Natural killer cell (primary cell): ENCODE data around the gene PRRT1B. TPM values are rescaled to one million over a fixed set of nuclear protein-coding genes. Genes with fewer than 3 reads are reported as not detected.

Experiments used
- ATAC-seq, 3 donors: fragments of 150-1000 bp in 2 of 3; fragments of 200-7000 bp in 1 of 3; cut with Tn5 transposase; 1 replicate in 1 of 3; 2 replicates in 2 of 3; pipeline ENCODE4 v1.10.0; 2021; ENCODE audit warnings: mild to moderate bottlenecking in 2 of 3, moderate library complexity in 2 of 3
- DNase-seq, 2 donors: peaks; one replicate each; pipeline versions ENCODE4 v3.0.0 to v3.0.0-alpha.2; 2013 to 2021; ENCODE audit warnings: mixed read lengths in 1 of 2
- H3K27ac ChIP-seq: one replicate; pipeline ENCODE4 v1.5.1; 2013; ENCODE audit warnings: mild to moderate bottlenecking, low read length
- H3K27me3 ChIP-seq: one replicate; pipeline ENCODE4 v1.6.1; 2013; ENCODE audit warnings: low read length; ENCODE audit not compliant: control insufficient read depth, insufficient read depth
- H3K36me3 ChIP-seq: one replicate; pipeline ENCODE4 v1.6.1; 2013; ENCODE audit warnings: low read length; ENCODE audit not compliant: control insufficient read depth, insufficient read depth
- H3K4me1 ChIP-seq: one replicate; pipeline ENCODE4 v1.6.1; 2013; ENCODE audit warnings: low read length; ENCODE audit not compliant: control insufficient read depth, insufficient read depth
- H3K4me3 ChIP-seq: one replicate; pipeline ENCODE4 v1.5.1; 2013; ENCODE audit warnings: low read length
- H3K9me3 ChIP-seq: one replicate; pipeline ENCODE4 v1.6.1; 2013; ENCODE audit warnings: low read length; ENCODE audit not compliant: control insufficient read depth, insufficient read depth
- H3K27ac Mint-ChIP-seq, 2 donors: one replicate each; pipeline ENCODE4 v1.8.0; 2022; ENCODE audit warnings: mild to moderate bottlenecking in 2 of 2, mixed read lengths in 2 of 2, moderate library complexity in 1 of 2
- H3K27me3 Mint-ChIP-seq, 2 donors: one replicate each; pipeline ENCODE4 v1.8.0; 2022; ENCODE audit warnings: low read depth in 2 of 2, mixed read lengths in 2 of 2
- H3K36me3 Mint-ChIP-seq: one replicate; pipeline ENCODE4 v1.8.0; 2022; ENCODE audit warnings: mixed read lengths
- H3K4me1 Mint-ChIP-seq, 2 donors: one replicate each; pipeline ENCODE4 v1.8.0; 2022; ENCODE audit warnings: mixed read lengths in 2 of 2
- H3K4me3 Mint-ChIP-seq: one replicate; pipeline ENCODE4 v1.8.0; 2022; ENCODE audit warnings: mild to moderate bottlenecking, moderate library complexity, mixed read lengths
- H3K9me3 Mint-ChIP-seq, 2 donors: one replicate each; pipeline ENCODE4 v1.8.0; 2022; ENCODE audit warnings: mixed read lengths in 2 of 2
- CTCF ChIP-seq: fragments of 200-600 bp; IDR thresholded peaks from one replicate; pipeline ENCODE4 v1.8.0; 2022; ENCODE audit warnings: antibody characterized with exemption
- WGBS: methylation state at CpG from one replicate; pipeline ENCODE4 v1.1.7; 2013; ENCODE audit warnings: missing lambda C conversion rate; ENCODE audit not compliant: insufficient coverage; 5-methylcytosine and 5-hydroxymethylcytosine counted together
- intact Hi-C: fragments of 100-400 bp; cut with micrococcal nuclease; formaldehyde crosslinking; loops from one replicate; pipeline ENCODE4 v1.14.2; 2022
- total RNA-seq, 4 donors: library from RNA; stranded (reverse); fragments of 120-200 nt in 1 of 4; gene quantifications; one replicate each; pipeline versions ENCODE4 v1.2.3 to v1.2.4, GENCODE V29; 2013 to 2022

Gene PRRT1B
- total RNA-seq, 3 donors from 2014 or later (not counting 1 experiment from before 2014, with no cell fraction given) = not detected

GRCh38 chr9:131523086-131523388 is 22.3 kb upstream of the PRRT1B start:
- Histone ChIP-seq H3K27ac (no peak overlapping the region), H3K36me3 (peaks cover 71% of the 10 kb centered on the region), H3K27me3 (no peaks in the 10 kb centered on the region), H3K4me3 (no peak overlapping the region), H3K9me3 (no peaks in the 10 kb centered on the region), H3K4me1 (no peaks in the 10 kb centered on the region)
- WGBS = 99% methylated on average over 9 of the region's 9 CpGs
- H3K4me3 Mint-ChIP-seq = no peak overlapping the region
- no peak overlapping the region for H3K27ac Mint-ChIP-seq
- DNase-seq (no peak), ATAC-seq (no peak)
- TF ChIP-seq CTCF = no peak
- H3K4me1 Mint-ChIP-seq = no peaks in the 10 kb centered on the region
- H3K36me3 Mint-ChIP-seq = peaks cover under 1% of the 10 kb centered on the region
- no peaks in the 10 kb centered on the region for H3K27me3 Mint-ChIP-seq
- intact Hi-C loops = no loop called here
- no peaks in the 10 kb centered on the region for H3K9me3 Mint-ChIP-seq

GRCh38 chr9:131523451-131524435 is 21.6 kb upstream of the PRRT1B start:
- Histone ChIP-seq H3K4me3 (no peak overlapping the region), H3K27me3 (no peaks in the 10 kb centered on the region), H3K4me1 (no peaks in the 10 kb centered on the region), H3K27ac (no peak overlapping the region), H3K36me3 (peaks cover 68% of the 10 kb centered on the region), H3K9me3 (no peaks in the 10 kb centered on the region)
- no peak for TF ChIP-seq CTCF
- 91% methylated on average over 29 of the region's 29 CpGs for WGBS
- peaks cover 0 to 5% of the 10 kb centered on the region in 2 donors for H3K4me1 Mint-ChIP-seq
- H3K36me3 Mint-ChIP-seq = peaks cover 6% of the 10 kb centered on the region
- DNase-seq (no peak), ATAC-seq (no peak)
- no peaks in the 10 kb centered on the region for H3K27me3 Mint-ChIP-seq
- H3K4me3 Mint-ChIP-seq = no peak overlapping the region
- H3K27ac Mint-ChIP-seq = no peak overlapping the region
- intact Hi-C loops = no loop called here
- no peaks in the 10 kb centered on the region for H3K9me3 Mint-ChIP-seq

- no peak for ATAC-seq
These were observed 20.5 kb upstream of the PRRT1B start for GRCh38 chr9:131524665-131525315.

More at GRCh38 chr9:131524665-131525315, 20.5 kb upstream of the PRRT1B start:
- H3K4me3 ChIP-seq = no peak overlapping the region
- H3K4me1 Mint-ChIP-seq = peaks cover 0 to 7% of the 10 kb centered on the region in 2 donors
- TF ChIP-seq CTCF = no peak
- H3K36me3 ChIP-seq = peaks cover 65% of the 10 kb centered on the region
- H3K27me3 Mint-ChIP-seq = no peaks in the 10 kb centered on the region
- no peaks in the 10 kb centered on the region for H3K9me3 ChIP-seq
- H3K36me3 Mint-ChIP-seq = peaks cover 6% of the 10 kb centered on the region
- no peaks in the 10 kb centered on the region for H3K9me3 Mint-ChIP-seq
- H3K4me3 Mint-ChIP-seq = no peak overlapping the region
- DNase-seq = no peak
- H3K27me3 ChIP-seq = no peaks in the 10 kb centered on the region
- WGBS = 91% methylated on average over 23 of the region's 23 CpGs
- no peak overlapping the region for H3K27ac Mint-ChIP-seq
- H3K4me1 ChIP-seq = peaks cover 3% of the 10 kb centered on the region
- H3K27ac ChIP-seq = no peak overlapping the region
- intact Hi-C loops = no loop called here
